Measurements from ENCODE around the gene SMG7. TPM values are rescaled to one million over a fixed set of nuclear protein-coding genes. Genes with fewer than 3 reads are reported as not detected.
"Not testable (repeated sequence)": the region's sequence is repeated elsewhere in the genome, so short reads cannot be mapped to it uniquely, and the experiment has no call there.

Gene SMG7
- 10 to 100 TPM; 40.4 to 56.6 (median 51.1) TPM for total RNA-seq

GRCh38 chr1:183472488-183473216, at the start of gene SMG7:
SMG7 (plus strand) TSS chr1:183472499; CDS start chr1:183472621, 122 bp downstream.
- Histone ChIP-seq H3K27me3 (no peaks in the 10 kb centered on the region), H3K27ac (peak within 1 kb of the TSS; percentile 89 to 97 (median 96)), H3K4me1 (peaks cover 0 to 50% (median 14%) of the 10 kb centered on the region in 4 donors), H3K9me3 (no peaks in the 10 kb centered on the region), H3K36me3 (no peaks in the 10 kb centered on the region), H3K4me3 (peak within 1 kb of the TSS; percentile 62 to 85 (median 78))
- TF ChIP-seq POLR2A (IDR thresholded peaks at IDR 0.05) (no peak), CTCF (IDR thresholded peaks at IDR 0.05) (no peak), EP300 (IDR thresholded peaks at IDR 0.05) (no peak)
- 0% methylated on average over 49 to 61 of the region's 70 CpGs for WGBS, 2 donors
- peak; percentile 13 to 16 for DNase-seq (ENCODE audit: low spot score in 2 of 2)

- no peak for TF ChIP-seq EP300 (IDR thresholded peaks at IDR 0.05)
- no peak for TF ChIP-seq POLR2A (IDR thresholded peaks at IDR 0.05)
- TF ChIP-seq CTCF (IDR thresholded peaks at IDR 0.05) = no peak
- no peak overlapping the region for H3K4me3 ChIP-seq
- 45 to 58% methylated on average over 1 of the region's 1 CpG for WGBS, 2 donors
- H3K4me1 ChIP-seq = peaks cover 0 to under 1% (median 0%) of the 10 kb centered on the region in 4 donors
- no peak for DNase-seq (ENCODE audit: low spot score in 2 of 2)
- H3K27me3 ChIP-seq = peaks cover 0 to 20% of the 10 kb centered on the region in 2 donors
- no peak overlapping the region for H3K27ac ChIP-seq
- no peaks in the 10 kb centered on the region for H3K9me3 ChIP-seq
- no peaks in the 10 kb centered on the region for H3K36me3 ChIP-seq
Measured at GRCh38 chr1:183423541-183423940, 48.8 kb upstream of the SMG7 start.

- Histone ChIP-seq H3K27ac (no peak overlapping the region), H3K4me3 (no peak overlapping the region), H3K27me3 (peaks cover 0 to 10% of the 10 kb centered on the region in 2 donors), H3K4me1 (no peaks in the 10 kb centered on the region), H3K9me3 (no peaks in the 10 kb centered on the region), H3K36me3 (no peaks in the 10 kb centered on the region)
- DNase-seq (ENCODE audit: low spot score in 2 of 2) = no peak
- TF ChIP-seq EP300 (IDR thresholded peaks at IDR 0.05) (no peak), CTCF (IDR thresholded peaks at IDR 0.05) (no peak), POLR2A (IDR thresholded peaks at IDR 0.05) (no peak)
Measured at GRCh38 chr1:183424691-183425090, 47.6 kb upstream of the SMG7 start.

GRCh38 chr1:183427591-183427990, 44.7 kb upstream of the SMG7 start:
- not testable (repeated sequence) for H3K4me1 ChIP-seq; H3K9me3 ChIP-seq; DNase-seq (ENCODE audit: low spot score in 2 of 2); H3K4me3 ChIP-seq; H3K36me3 ChIP-seq; H3K27me3 ChIP-seq; H3K27ac ChIP-seq
- 60% methylated on average over 3 of the region's 3 CpGs for WGBS, 2 donors

GRCh38 chr1:183431840-183432547, 40.3 kb upstream of the SMG7 start:
- Histone ChIP-seq H3K27ac (no peak overlapping the region), H3K27me3 (no peaks in the 10 kb centered on the region), H3K4me1 (no peaks in the 10 kb centered on the region), H3K36me3 (no peaks in the 10 kb centered on the region), H3K9me3 (peaks cover 0 to 4% (median 0%) of the 10 kb centered on the region in 4 donors), H3K4me3 (no peak overlapping the region)
- TF ChIP-seq POLR2A (IDR thresholded peaks at IDR 0.05) (no peak), CTCF (IDR thresholded peaks at IDR 0.05) (no peak), EP300 (IDR thresholded peaks at IDR 0.05) (no peak)
- no peak for DNase-seq (ENCODE audit: low spot score in 2 of 2)
- 90 to 91% methylated on average over 4 of the region's 4 CpGs for WGBS, 2 donors

Data from tibial nerve (tissue), 4 donors.